GM18868 (cell line): Measurements from ENCODE around the gene ZNF784.

Source experiments
- ATAC-seq: cut with Tn5 transposase; IDR thresholded peaks from one replicate; pipeline ENCODE4 v1.9.1; 2021; ENCODE audit warnings: mild to moderate bottlenecking, moderate library complexity; ENCODE audit not compliant: unreplicated experiment

The ZNF784 gene

GRCh38 chr19:55622242-55622969 lies 2.0 kb downstream of the ZNF784 start:
- no peak for ATAC-seq

- no peak for ATAC-seq
Measured at GRCh38 chr19:55621673-55622231, 2.6 kb downstream of the ZNF784 start.

- no peak for ATAC-seq
Measured at GRCh38 chr19:55621205-55621672, 3.1 kb downstream of the ZNF784 start.

GRCh38 chr19:55620410-55621204 lies 3.8 kb downstream of the ZNF784 start:
- no peak for ATAC-seq

GRCh38 chr19:55619286-55619685 lies 5.1 kb downstream of the ZNF784 start:
- no peak for ATAC-seq

- no peak for ATAC-seq
Measured at GRCh38 chr19:55618426-55618825, 5.9 kb downstream of the ZNF784 start.

GRCh38 chr19:55617426-55617825 lies 6.9 kb downstream of the ZNF784 start:
- ATAC-seq, result no peak

GRCh38 chr19:55616395-55616875 lies 7.9 kb downstream of the ZNF784 start:
- no peak for ATAC-seq

GRCh38 chr19:55615543-55616394 lies 8.6 kb downstream of the ZNF784 start:
- no peak for ATAC-seq

- no peak for ATAC-seq
Measured at GRCh38 chr19:55614711-55615542, 9.4 kb downstream of the ZNF784 start.

- no peak for ATAC-seq
Measured at GRCh38 chr19:55613930-55614710, 10.2 kb downstream of the ZNF784 start.

GRCh38 chr19:55613396-55613795 lies 11.0 kb downstream of the ZNF784 start:
- no peak for ATAC-seq

- no peak for ATAC-seq
Measured at GRCh38 chr19:55611983-55612645, 12.3 kb downstream of the ZNF784 start.

- no peak for ATAC-seq
Measured at GRCh38 chr19:55611300-55611982, 12.9 kb downstream of the ZNF784 start.

- no peak for ATAC-seq
Measured at GRCh38 chr19:55609326-55609725, 15.0 kb downstream of the ZNF784 start.

GRCh38 chr19:55606817-55607216 lies 17.5 kb downstream of the ZNF784 start:
- no peak for ATAC-seq

GRCh38 chr19:55606471-55606787 lies 17.9 kb downstream of the ZNF784 start:
- ATAC-seq, result no peak
